GM19328 (cell line): ENCODE results near the gene JAK2.
"Not testable (repeated sequence)": the region's sequence is repeated elsewhere in the genome, so short reads cannot be mapped to it uniquely, and the experiment has no call there.

Experiments used
- ATAC-seq: cut with Tn5 transposase; IDR thresholded peaks from one replicate; pipeline ENCODE4 v1.9.1; 2021; ENCODE audit warnings: mild to moderate bottlenecking, moderate library complexity; ENCODE audit not compliant: unreplicated experiment

The JAK2 gene

GRCh38 chr9:4980086-4980727 is 4.9 kb upstream of the JAK2 start:
- no peak for ATAC-seq

GRCh38 chr9:4982721-4983482 is 2.2 kb upstream of the JAK2 start:
- ATAC-seq = no peak

- ATAC-seq = no peak
Observed at GRCh38 chr9:4983601-4984165, 1.4 kb upstream of the JAK2 start.

GRCh38 chr9:4984171-4984620 is 876 bp upstream of the JAK2 start:
- ATAC-seq = peak; percentile 1

- ATAC-seq = no peak
Observed at GRCh38 chr9:4985386-4986266, 554 bp downstream of the JAK2 start.

GRCh38 chr9:4986296-4986695 is 1.2 kb downstream of the JAK2 start:
- no peak for ATAC-seq

- ATAC-seq = no peak
Observed at GRCh38 chr9:4986783-4987182, 1.7 kb downstream of the JAK2 start.

GRCh38 chr9:4987961-4988421 is 2.9 kb downstream of the JAK2 start:
- no peak for ATAC-seq

- ATAC-seq = no peak
Observed at GRCh38 chr9:4992872-4993271, 7.8 kb downstream of the JAK2 start.

- ATAC-seq = no peak
Observed at GRCh38 chr9:4994166-4994890, 9.3 kb downstream of the JAK2 start.

GRCh38 chr9:4997196-4997595 is 12.1 kb downstream of the JAK2 start:
- no peak for ATAC-seq

- ATAC-seq = no peak
Observed at GRCh38 chr9:4997631-4998030, 12.6 kb downstream of the JAK2 start.

- ATAC-seq = no peak
Observed at GRCh38 chr9:5002811-5003210, 17.7 kb downstream of the JAK2 start.

GRCh38 chr9:5004481-5004880 is 19.4 kb downstream of the JAK2 start:
- ATAC-seq = no peak

GRCh38 chr9:5008202-5008601 is 23.1 kb downstream of the JAK2 start:
- ATAC-seq = no peak

- ATAC-seq = no peak
Observed at GRCh38 chr9:5013374-5013773, 28.3 kb downstream of the JAK2 start.

- no peak for ATAC-seq
Observed at GRCh38 chr9:5015934-5016333, 30.9 kb downstream of the JAK2 start.

- ATAC-seq = no peak
Observed at GRCh38 chr9:5025416-5025815, 40.3 kb downstream of the JAK2 start.

GRCh38 chr9:5031941-5032340 is 46.9 kb downstream of the JAK2 start:
- not testable (repeated sequence) for ATAC-seq

GRCh38 chr9:5040730-5041389 is 55.8 kb downstream of the JAK2 start:
- no peak for ATAC-seq
